Gastrocnemius medialis (tissue), 4 donors: ENCODE results near the gene GAB1. TPM values are rescaled to one million over a fixed set of nuclear protein-coding genes. Genes with fewer than 3 reads are reported as not detected.

Experiments
- ATAC-seq, 2 donors: fragments of 150-250 bp; one replicate each; pipeline ENCODE4 v1.9.1; 2016
- DNase-seq, 2 donors: peaks; one replicate each; pipeline ENCODE4 v3.0.0-alpha.2; 2019
- H3K27ac ChIP-seq, 4 donors: fragments of 200-600 bp; sonication (generic); 1 replicate in 1 of 4; 2 replicates in 3 of 4; pipeline ENCODE4 v1.5.1; 2016 to 2018; ENCODE audit warnings: mild to moderate bottlenecking in 2 of 4, moderate library complexity in 1 of 4
- H3K27me3 ChIP-seq, 3 donors: fragments of 200-600 bp; sonication (generic) in 2 of 3; 1 replicate in 1 of 3; 2 replicates in 2 of 3; pipeline versions ENCODE4 v1.5.1 to v1.6.0; 2016 to 2019; ENCODE audit warnings: mild to moderate bottlenecking in 1 of 3, moderate library complexity in 1 of 3
- H3K36me3 ChIP-seq, 2 donors: fragments of 200-600 bp; sonication (generic) in 1 of 2; one replicate each; pipeline ENCODE4 v1.5.1; 2017 to 2018
- H3K4me1 ChIP-seq, 2 donors: fragments of 200-600 bp; sonication (generic) in 1 of 2; one replicate each; pipeline ENCODE4 v1.5.1; 2016 to 2017; ENCODE audit warnings: mild to moderate bottlenecking in 2 of 2
- H3K4me3 ChIP-seq, 4 donors: fragments of 200-600 bp; sonication (generic) in 3 of 4; 1 replicate in 1 of 4; 2 replicates in 3 of 4; pipeline ENCODE4 v1.5.1; 2016 to 2019; ENCODE audit warnings: mild to moderate bottlenecking in 2 of 4
- H3K9me3 ChIP-seq, 3 donors: fragments of 200-600 bp; sonication (generic) in 2 of 3; 1 replicate in 1 of 3; 2 replicates in 2 of 3; pipeline ENCODE4 v1.5.1; 2016 to 2019
- CTCF ChIP-seq, 5 experiments: fragments of 450-650 bp in 3 of 5; fragments of 200-600 bp in 2 of 5; sonication (generic) in 2 of 5; IDR thresholded peaks in 4 of 5; conservative IDR thresholded peaks in 1 of 5; 1 replicate in 4 of 5; 2 replicates in 1 of 5; pipeline ENCODE4 v1.5.1; 2016 to 2019; ENCODE audit warnings: antibody characterized with exemption in 5 of 5, mild to moderate bottlenecking in 3 of 5, moderate library complexity in 3 of 5
- POLR2A ChIP-seq, 2 donors: fragments of 450-650 bp; IDR thresholded peaks; one replicate each; pipeline ENCODE4 v1.6.1; 2017; ENCODE audit warnings: antibody characterized with exemption in 2 of 2, mild to moderate bottlenecking in 2 of 2, moderate library complexity in 2 of 2
- in situ Hi-C, 4 donors: fragments of 200-750 bp; cut with MboI; loops; one replicate each; pipeline versions ENCODE4 v1.15.0 to v1.8.0; 2017; ENCODE audit warnings: low sequenced_read_pairs in 4 of 4
- intact Hi-C: fragments of 100-400 bp; cut with DNase I; formaldehyde crosslinking; loops from one replicate; pipeline ENCODE4 v1.15.1; 2023; ENCODE audit warnings: low total_unique reads
- total RNA-seq, 4 donors: library from RNA; depleted of rRNA; stranded (reverse); fragments of >200 nt; gene quantifications; one replicate each; pipeline versions ENCODE4 v1.1.0 to v1.2.3, GENCODE V29; 2016

Gene GAB1
- total RNA-seq, 4 donors from 2014 or later, result 11.4 to 27.9 (median 26.6) TPM

- TF ChIP-seq POLR2A (IDR thresholded peaks at IDR 0.05) (no peak), CTCF (IDR thresholded peaks at IDR 0.05 in 4 of 5, conservative IDR thresholded peaks at IDR 0.05 in 1 of 5) (no peak)
- Histone ChIP-seq H3K9me3 (no peaks in the 10 kb centered on the region), H3K27me3 (no peaks in the 10 kb centered on the region), H3K27ac (peak overlapping the region in 1 of 4 donors; percentile 33), H3K36me3 (peaks cover 0 to 22% of the 10 kb centered on the region in 2 donors), H3K4me3 (no peak overlapping the region), H3K4me1 (peaks cover 14 to 25% of the 10 kb centered on the region in 2 donors)
- DNase-seq (no peak), ATAC-seq (no peak)
- in situ Hi-C loops, result no loop called here
- intact Hi-C loops, result no loop called here
These were observed 105.0 kb downstream of the GAB1 start for GRCh38 chr4:143441678-143442077.

- in situ Hi-C loops, result no loop called here
- Histone ChIP-seq H3K4me1 (peaks cover 14 to 25% of the 10 kb centered on the region in 2 donors), H3K4me3 (no peak overlapping the region), H3K27me3 (no peaks in the 10 kb centered on the region), H3K36me3 (peaks cover 0 to 11% of the 10 kb centered on the region in 2 donors), H3K9me3 (no peaks in the 10 kb centered on the region), H3K27ac (peak overlapping the region in 3 of 4 donors; percentile 2 to 53 (median 9))
- no peak for TF ChIP-seq POLR2A (IDR thresholded peaks at IDR 0.05)
- no peak for TF ChIP-seq CTCF (IDR thresholded peaks at IDR 0.05 in 4 of 5, conservative IDR thresholded peaks at IDR 0.05 in 1 of 5)
- ATAC-seq, result no peak
- intact Hi-C loops, result no loop called here
- DNase-seq, result no peak
These were observed 107.1 kb downstream of the GAB1 start for GRCh38 chr4:143443728-143444127.

- no peak overlapping the region for H3K27ac ChIP-seq
- H3K27me3 ChIP-seq, result no peaks in the 10 kb centered on the region
- H3K9me3 ChIP-seq, result no peaks in the 10 kb centered on the region
- intact Hi-C loops (no loop called here), in situ Hi-C loops (no loop called here)
- no peak overlapping the region for H3K4me3 ChIP-seq
- no peaks in the 10 kb centered on the region for H3K4me1 ChIP-seq
- H3K36me3 ChIP-seq, result no peaks in the 10 kb centered on the region
- ATAC-seq, result no peak
- no peak for DNase-seq
- TF ChIP-seq POLR2A (IDR thresholded peaks at IDR 0.05) (no peak), CTCF (IDR thresholded peaks at IDR 0.05 in 4 of 5, conservative IDR thresholded peaks at IDR 0.05 in 1 of 5) (no peak)
These were observed 114.5 kb downstream of the GAB1 start for GRCh38 chr4:143451186-143451585.

- Histone ChIP-seq H3K9me3 (no peaks in the 10 kb centered on the region), H3K27ac (no peak overlapping the region), H3K36me3 (peaks cover 0 to 8% of the 10 kb centered on the region in 2 donors), H3K4me3 (no peak overlapping the region), H3K27me3 (no peaks in the 10 kb centered on the region), H3K4me1 (no peaks in the 10 kb centered on the region)
- DNase-seq (no peak), ATAC-seq (no peak)
- in situ Hi-C loops (no loop called here), intact Hi-C loops (no loop called here)
- no peak for TF ChIP-seq CTCF (IDR thresholded peaks at IDR 0.05 in 4 of 5, conservative IDR thresholded peaks at IDR 0.05 in 1 of 5)
These were observed 118.5 kb downstream of the GAB1 start for GRCh38 chr4:143455211-143455610.

- ATAC-seq (no peak), DNase-seq (no peak)
These were observed 122.3 kb downstream of the GAB1 start for GRCh38 chr4:143458966-143459365.

More at GRCh38 chr4:143458966-143459365, 122.3 kb downstream of the GAB1 start:
- in situ Hi-C loops (no loop called here), intact Hi-C loops (no loop called here)
- Histone ChIP-seq H3K27me3 (no peaks in the 10 kb centered on the region), H3K4me1 (no peaks in the 10 kb centered on the region), H3K4me3 (no peak overlapping the region), H3K27ac (no peak overlapping the region), H3K9me3 (no peaks in the 10 kb centered on the region), H3K36me3 (peaks cover 0 to 33% of the 10 kb centered on the region in 2 donors)
- TF ChIP-seq POLR2A (IDR thresholded peaks at IDR 0.05), result no peak
- no peak for TF ChIP-seq CTCF (IDR thresholded peaks at IDR 0.05 in 4 of 5, conservative IDR thresholded peaks at IDR 0.05 in 1 of 5)
